IMR-90 (cell line): ENCODE measurements around the gene PITX2. TPM values are rescaled to one million over a fixed set of nuclear protein-coding genes. Genes with fewer than 3 reads are reported as not detected.

ENCODE experiments used
- ATAC-seq: fragments of 200-7000 bp; cut with Tn5 transposase; 2 replicates; pipeline ENCODE4 v1.9.1; 2020; ENCODE audit warnings: low read depth, mild to moderate bottlenecking, moderate library complexity
- BruUV-seq: library from RNA; stranded (reverse); fragments of 400-500 nt; replicated peaks from 2 replicates; lab custom pipeline; 2021; lab: Mats Ljungman, UMichigan
- CTCF ChIA-PET: fragments of 300-600 bp; formaldehyde crosslinking; extraction: SDS; loops from one replicate; lab custom pipeline; 2021; ENCODE audit warnings: antibody characterized with exemption; lab: Yijun Ruan, JAX
- POLR2A ChIA-PET: fragments of 300-600 bp; sonication (Branson Sonifier 250); formaldehyde crosslinking; loops from one replicate; lab custom pipeline; 2022; ENCODE audit warnings: antibody characterized with exemption; ENCODE audit not compliant: unreplicated experiment; lab: Charles Lee
- DNase-seq: peaks from one replicate; pipeline ENCODE4 v3.0.0; 2013
- H2AFZ ChIP-seq: replicated peaks from 2 replicates; pipeline ENCODE3; 2013; ENCODE audit warnings: low read length, mild to moderate bottlenecking; ENCODE audit not compliant: poor library complexity
- H2AK5ac ChIP-seq: 2 replicates; pipeline ENCODE4 v1.6.1; 2013; ENCODE audit warnings: low read depth, low read length, inconsistent platforms
- H2AK9ac ChIP-seq: replicated peaks from 2 replicates; pipeline ENCODE3; 2013; ENCODE audit warnings: mild to moderate bottlenecking, low read depth, low read length, moderate library complexity; ENCODE audit not compliant: poor library complexity
- H2BK120ac ChIP-seq: 2 replicates; pipeline ENCODE4 v1.6.1; 2013; ENCODE audit warnings: low read depth, low read length, inconsistent platforms
- H2BK15ac ChIP-seq: 3 replicates; pipeline ENCODE4 v1.6.1; 2013; ENCODE audit warnings: low read depth, low read length, inconsistent platforms
- H2BK20ac ChIP-seq: 2 replicates; pipeline ENCODE4 v1.6.1; 2013; ENCODE audit warnings: low read depth, mild to moderate bottlenecking, inconsistent platforms, low read length, moderate library complexity
- H2BK5ac ChIP-seq: 2 replicates; pipeline ENCODE4 v1.6.1; 2013; ENCODE audit warnings: mild to moderate bottlenecking, low read depth, low read length, inconsistent platforms; ENCODE audit not compliant: poor library complexity, severe bottlenecking
- H3K14ac ChIP-seq: replicated peaks from 2 replicates; pipeline ENCODE4 v1.6.1; 2013; ENCODE audit warnings: low read depth, low read length, inconsistent platforms
- H3K18ac ChIP-seq: 2 replicates; pipeline ENCODE4 v1.6.1; 2013; ENCODE audit warnings: low read depth, low read length, control low read depth
- H3K23ac ChIP-seq: 2 replicates; pipeline ENCODE4 v1.6.1; 2013; ENCODE audit warnings: low read depth, low read length, inconsistent platforms
- H3K27ac ChIP-seq: 2 replicates; pipeline ENCODE4 v1.5.1; 2013; ENCODE audit warnings: mild to moderate bottlenecking, control low read depth, low read length; ENCODE audit not compliant: insufficient read depth
- H3K27me3 ChIP-seq: 2 replicates; pipeline ENCODE4 v1.6.1; 2013; ENCODE audit warnings: low read length; ENCODE audit not compliant: control insufficient read depth, insufficient read depth
- H3K36me3 ChIP-seq: 2 replicates; pipeline ENCODE4 v1.6.1; 2013; ENCODE audit warnings: low read length, mixed read lengths; ENCODE audit not compliant: control insufficient read depth, insufficient read depth
- H3K4ac ChIP-seq: 2 replicates; pipeline ENCODE4 v1.6.1; 2013; ENCODE audit warnings: low read depth, low read length, inconsistent platforms
- H3K4me1 ChIP-seq: 2 replicates; pipeline ENCODE4 v1.6.1; 2013; ENCODE audit warnings: low read length, mixed read lengths; ENCODE audit not compliant: control insufficient read depth, insufficient read depth
- H3K4me2 ChIP-seq: 2 replicates; pipeline ENCODE4 v1.6.1; 2013; ENCODE audit warnings: low read depth, mild to moderate bottlenecking, control low read depth, low read length, moderate library complexity
- H3K4me3 ChIP-seq: 2 replicates; pipeline ENCODE4 v1.5.1; 2013; ENCODE audit warnings: low read depth, mild to moderate bottlenecking, control low read depth, low read length, moderate library complexity; ENCODE audit not compliant: insufficient read depth
- H3K56ac ChIP-seq: 2 replicates; pipeline ENCODE4 v1.6.1; 2013; ENCODE audit warnings: low read length, inconsistent platforms; ENCODE audit not compliant: insufficient read depth; ENCODE audit errors: extremely low read depth
- H3K79me1 ChIP-seq, 2 experiments: 2 replicates each; pipeline ENCODE4 v1.6.1; 2013; ENCODE audit warnings: low read length in 2 of 2, inconsistent platforms in 1 of 2, low read depth in 1 of 2
- H3K9ac ChIP-seq: 2 replicates; pipeline ENCODE4 v1.6.1; 2013; ENCODE audit warnings: low read depth, low read length, control low read depth
- H3K9me1 ChIP-seq: 2 replicates; pipeline ENCODE4 v1.6.1; 2013; ENCODE audit warnings: low read length, inconsistent platforms; ENCODE audit not compliant: insufficient read depth
- H3K9me3 ChIP-seq: 2 replicates; pipeline ENCODE4 v1.6.1; 2013; ENCODE audit warnings: low read length; ENCODE audit not compliant: control insufficient read depth, insufficient read depth
- H4K20me1 ChIP-seq: 2 replicates; pipeline ENCODE4 v1.6.1; 2013; ENCODE audit warnings: low read length, inconsistent platforms; ENCODE audit not compliant: insufficient read depth
- H4K5ac ChIP-seq: 2 replicates; pipeline ENCODE4 v1.6.1; 2013; ENCODE audit warnings: mild to moderate bottlenecking, low read depth, low read length, control low read depth
- H4K8ac ChIP-seq, 2 experiments: 2 replicates each; pipeline ENCODE4 v1.6.1; 2013; ENCODE audit warnings: low read depth in 2 of 2, low read length in 2 of 2, control low read depth in 1 of 2, inconsistent platforms in 1 of 2
- H4K91ac ChIP-seq: 2 replicates; pipeline ENCODE4 v1.6.1; 2013; ENCODE audit warnings: low read depth, low read length, inconsistent platforms; ENCODE audit not compliant: insufficient read depth
- CEBPB ChIP-seq: IDR thresholded peaks from 2 replicates; pipeline ENCODE4 v1.6.1; 2012; ENCODE audit warnings: low read depth, low read length, improper control_type of control experiment
- RAD21 ChIP-seq: IDR thresholded peaks from 2 replicates; pipeline ENCODE4 v1.6.1; 2012; ENCODE audit warnings: low read length, improper control_type of control experiment
- SMC3 ChIP-seq: fragments of 150-350 bp; IDR thresholded peaks from 2 replicates; pipeline ENCODE4 v1.6.1; 2016; ENCODE audit warnings: low read depth, mild to moderate bottlenecking, antibody characterized with exemption, low read length, moderate library complexity
- WGBS, 2 experiments: methylation state at CpG; one replicate each; pipeline versions ENCODE4 v1.1.5 to v1.1.7; 2013; ENCODE audit warnings: missing lambda C conversion rate in 2 of 2; ENCODE audit not compliant: insufficient read length in 1 of 2; ENCODE audit errors: extremely low coverage in 2 of 2; 5-methylcytosine and 5-hydroxymethylcytosine counted together
- dilution Hi-C: fragments of 300-500 bp; cut with HindIII; formaldehyde crosslinking; loops from one replicate; pipeline ENCODE4 v1.14.3; 2018; ENCODE audit warnings: low sequenced_read_pairs; ENCODE audit not compliant: unreplicated experiment
- in situ Hi-C: fragments of 300-500 bp; cut with MboI; formaldehyde crosslinking; loops from 3 replicates; pipeline ENCODE4 v1.14.3; 2019; ENCODE audit warnings: low sequenced_read_pairs, inconsistent platforms, mixed read lengths
- intact Hi-C: fragments of 100-400 bp; cut with micrococcal nuclease; formaldehyde crosslinking; loops from 2 replicates; pipeline ENCODE4 v1.10.0; 2022
- polyA plus RNA-seq, 3 experiments: library from polyadenylated mRNA; depleted of rRNA; stranded (reverse); fragments of >200 nt; gene quantifications; 2 replicates each; pipeline ENCODE4 v1.2.3, GENCODE V29; 2012; ENCODE audit warnings: low replicate concordance in 1 of 3
- total RNA-seq: library from RNA; depleted of rRNA; stranded (reverse); fragments of >200 nt; gene quantifications from 2 replicates; pipeline ENCODE4 v1.2.3, GENCODE V29; 2012
- TF ChIP-seq, protein P1 (sequence below): fragments of 150-350 bp; IDR thresholded peaks from 2 replicates; pipeline ENCODE4 v1.6.1; 2016; ENCODE audit warnings: low read depth, mild to moderate bottlenecking, low read length, moderate library complexity, borderline replicate concordance

The PITX2 gene
- total and polyA plus RNA-seq, 2 of the 4 experiments (the other 2 are of a cell fraction) = 3.0 to 6.3 TPM

DNA sequence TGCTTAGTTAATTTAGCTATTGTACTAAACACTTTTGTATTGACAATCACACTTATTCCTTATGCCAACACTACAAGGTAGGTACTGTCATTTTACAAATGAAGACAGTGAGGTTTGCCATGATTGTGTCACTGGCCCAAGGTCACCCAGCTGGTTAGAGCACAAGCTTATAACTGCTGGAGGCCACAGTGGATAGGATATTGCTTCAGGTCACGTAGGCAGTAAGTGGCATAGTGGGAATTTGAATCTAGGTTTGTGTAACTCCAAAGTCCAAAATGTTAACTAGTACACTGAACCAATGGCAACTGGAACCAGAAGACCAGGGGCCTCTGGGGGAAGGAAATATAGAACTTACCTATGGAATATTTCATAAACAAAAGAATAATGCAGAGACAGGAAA lies 21.1 kb upstream of the PITX2 start:
- Histone ChIP-seq H3K14ac (no peak overlapping the region), H3K4ac (no peak overlapping the region), H2BK120ac (no peak overlapping the region), H3K9ac (no peak overlapping the region), H2AK5ac (no peak overlapping the region), H3K18ac (no peak overlapping the region), H3K4me3 (no peak overlapping the region), H2BK20ac (no peak overlapping the region), H3K27me3 (peaks cover 39% of the 10 kb centered on the region), H3K9me3 (peaks cover 7% of the 10 kb centered on the region), H3K4me1 (no peaks in the 10 kb centered on the region), H3K9me1 (no peaks in the 10 kb centered on the region), H4K8ac (no peak overlapping the region), H2BK15ac (no peak overlapping the region), H3K56ac (no peak overlapping the region), H3K4me2 (no peak overlapping the region), H3K36me3 (no peaks in the 10 kb centered on the region), H2AFZ (no peak overlapping the region), H2BK5ac (no peak overlapping the region), H4K5ac (no peak overlapping the region), H3K23ac (no peak overlapping the region), H3K79me1 (no peaks in the 10 kb centered on the region), H4K20me1 (no peaks in the 10 kb centered on the region), H4K91ac (no peak overlapping the region), H2AK9ac (no peak overlapping the region), H3K27ac (no peak overlapping the region)
- in situ Hi-C loops = loop anchor here (25.0 kb wide), 2 partner anchors 643 to 1393 kb away; no protein-coding TSS in a partner anchor
- ChIA-PET CTCF (interaction anchor here (1.0 kb wide), 1 partner anchor 314 kb away, joined by 3 read pairs; no protein-coding TSS in a partner anchor), POLR2A (no interaction called here)
- intact Hi-C loops = no loop called here
- dilution Hi-C loops = no loop called here
- TF ChIP-seq, protein P1, sequence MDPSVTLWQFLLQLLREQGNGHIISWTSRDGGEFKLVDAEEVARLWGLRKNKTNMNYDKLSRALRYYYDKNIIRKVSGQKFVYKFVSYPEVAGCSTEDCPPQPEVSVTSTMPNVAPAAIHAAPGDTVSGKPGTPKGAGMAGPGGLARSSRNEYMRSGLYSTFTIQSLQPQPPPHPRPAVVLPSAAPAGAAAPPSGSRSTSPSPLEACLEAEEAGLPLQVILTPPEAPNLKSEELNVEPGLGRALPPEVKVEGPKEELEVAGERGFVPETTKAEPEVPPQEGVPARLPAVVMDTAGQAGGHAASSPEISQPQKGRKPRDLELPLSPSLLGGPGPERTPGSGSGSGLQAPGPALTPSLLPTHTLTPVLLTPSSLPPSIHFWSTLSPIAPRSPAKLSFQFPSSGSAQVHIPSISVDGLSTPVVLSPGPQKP = no peak
- TF ChIP-seq SMC3 = no peak
- no peak for TF ChIP-seq CEBPB
- no peak for TF ChIP-seq RAD21
- no TSS peak for BruUV-seq
- DNase-seq (no peak), ATAC-seq (no peak)
- WGBS, 2 experiments = 0% methylated on average over 1 of the region's 1 CpG; no CpG with 5 or more reads in 1 of the 2 experiments
